Tibial artery (tissue), 4 donors: Measurements from ENCODE around the gene ELFN2.

Experiments
- DNase-seq, 2 donors: peaks; one replicate each; pipeline ENCODE4 v3.0.0-alpha.2; 2019
- H3K27ac ChIP-seq, 2 donors: fragments of 200-600 bp; sonication (generic) in 1 of 2; 1 replicate in 1 of 2; 2 replicates in 1 of 2; pipeline ENCODE4 v1.5.1; 2018 to 2019; ENCODE audit warnings: mild to moderate bottlenecking in 1 of 2
- H3K27me3 ChIP-seq, 2 donors: fragments of 200-600 bp; sonication (generic) in 1 of 2; one replicate each; pipeline versions ENCODE4 v1.5.1 to v1.6.0; 2016 to 2019
- H3K36me3 ChIP-seq, 3 donors: fragments of 200-600 bp; sonication (generic) in 2 of 3; one replicate each; pipeline ENCODE4 v1.5.1; 2016 to 2019; ENCODE audit warnings: mild to moderate bottlenecking in 2 of 3
- H3K4me1 ChIP-seq, 4 donors: fragments of 200-600 bp; sonication (generic) in 2 of 4; 1 replicate in 3 of 4; 2 replicates in 1 of 4; pipeline ENCODE4 v1.5.1; 2016 to 2019
- H3K4me3 ChIP-seq, 2 donors: fragments of 200-600 bp; sonication (generic) in 1 of 2; 1 replicate in 1 of 2; 2 replicates in 1 of 2; pipeline ENCODE4 v1.5.1; 2018 to 2019; ENCODE audit warnings: mild to moderate bottlenecking in 2 of 2
- H3K9me3 ChIP-seq, 3 donors: fragments of 200-600 bp; sonication (generic) in 1 of 3; one replicate each; pipeline ENCODE4 v1.5.1; 2016 to 2019
- intact Hi-C: fragments of 100-400 bp; cut with DNase I; formaldehyde crosslinking; loops from one replicate; pipeline ENCODE4 v1.15.0; 2023; ENCODE audit warnings: low total_unique reads
- TF ChIP-seq, protein P1 (sequence below), 2 experiments: fragments of 200-600 bp in 1 of 2; fragments of 450-650 bp in 1 of 2; IDR thresholded peaks; one replicate each; pipeline ENCODE4 v1.5.1; 2017 to 2019; ENCODE audit warnings: antibody characterized with exemption in 2 of 2, mild to moderate bottlenecking in 1 of 2, moderate library complexity in 1 of 2

ELFN2 gene, protein sequence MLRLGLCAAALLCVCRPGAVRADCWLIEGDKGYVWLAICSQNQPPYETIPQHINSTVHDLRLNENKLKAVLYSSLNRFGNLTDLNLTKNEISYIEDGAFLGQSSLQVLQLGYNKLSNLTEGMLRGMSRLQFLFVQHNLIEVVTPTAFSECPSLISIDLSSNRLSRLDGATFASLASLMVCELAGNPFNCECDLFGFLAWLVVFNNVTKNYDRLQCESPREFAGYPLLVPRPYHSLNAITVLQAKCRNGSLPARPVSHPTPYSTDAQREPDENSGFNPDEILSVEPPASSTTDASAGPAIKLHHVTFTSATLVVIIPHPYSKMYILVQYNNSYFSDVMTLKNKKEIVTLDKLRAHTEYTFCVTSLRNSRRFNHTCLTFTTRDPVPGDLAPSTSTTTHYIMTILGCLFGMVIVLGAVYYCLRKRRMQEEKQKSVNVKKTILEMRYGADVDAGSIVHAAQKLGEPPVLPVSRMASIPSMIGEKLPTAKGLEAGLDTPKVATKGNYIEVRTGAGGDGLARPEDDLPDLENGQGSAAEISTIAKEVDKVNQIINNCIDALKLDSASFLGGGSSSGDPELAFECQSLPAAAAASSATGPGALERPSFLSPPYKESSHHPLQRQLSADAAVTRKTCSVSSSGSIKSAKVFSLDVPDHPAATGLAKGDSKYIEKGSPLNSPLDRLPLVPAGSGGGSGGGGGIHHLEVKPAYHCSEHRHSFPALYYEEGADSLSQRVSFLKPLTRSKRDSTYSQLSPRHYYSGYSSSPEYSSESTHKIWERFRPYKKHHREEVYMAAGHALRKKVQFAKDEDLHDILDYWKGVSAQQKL

DNA sequence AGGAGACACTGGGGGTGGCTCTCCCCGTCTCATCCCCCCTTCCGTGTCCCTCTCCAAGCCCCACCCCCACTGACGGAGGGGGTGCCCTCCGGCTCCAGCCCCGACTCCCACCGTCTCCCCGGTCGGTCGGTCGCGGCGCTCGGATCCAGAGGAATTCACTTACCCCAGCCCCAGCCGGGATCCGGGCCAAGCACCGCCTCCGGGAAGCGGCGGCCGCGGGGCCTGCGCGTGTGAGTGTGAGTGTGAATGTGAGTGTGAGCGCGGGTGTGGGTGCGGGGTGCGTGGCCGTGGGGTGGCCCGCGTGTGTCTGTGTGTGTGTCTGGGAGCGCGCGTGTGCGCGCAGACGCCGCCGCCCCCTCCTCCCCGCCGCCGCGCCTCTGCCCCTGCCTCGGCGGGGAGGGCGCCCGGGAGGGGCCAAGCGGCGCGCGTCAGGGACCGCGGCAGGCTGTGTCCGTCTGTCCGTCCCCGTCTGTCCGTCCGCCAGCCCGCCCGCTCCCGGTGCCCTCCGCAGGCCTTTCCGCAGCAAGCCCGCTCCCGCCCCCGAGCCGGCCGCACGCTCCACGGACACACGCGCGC lies at the start of gene ELFN2:
Gene ELFN2 (minus strand): TSS at position 345 of the 576 bp plus-strand sequence. CDS start 51,945 bp downstream, outside the sequence.
- intact Hi-C loops: no loop called here
- TF ChIP-seq, protein P1, sequence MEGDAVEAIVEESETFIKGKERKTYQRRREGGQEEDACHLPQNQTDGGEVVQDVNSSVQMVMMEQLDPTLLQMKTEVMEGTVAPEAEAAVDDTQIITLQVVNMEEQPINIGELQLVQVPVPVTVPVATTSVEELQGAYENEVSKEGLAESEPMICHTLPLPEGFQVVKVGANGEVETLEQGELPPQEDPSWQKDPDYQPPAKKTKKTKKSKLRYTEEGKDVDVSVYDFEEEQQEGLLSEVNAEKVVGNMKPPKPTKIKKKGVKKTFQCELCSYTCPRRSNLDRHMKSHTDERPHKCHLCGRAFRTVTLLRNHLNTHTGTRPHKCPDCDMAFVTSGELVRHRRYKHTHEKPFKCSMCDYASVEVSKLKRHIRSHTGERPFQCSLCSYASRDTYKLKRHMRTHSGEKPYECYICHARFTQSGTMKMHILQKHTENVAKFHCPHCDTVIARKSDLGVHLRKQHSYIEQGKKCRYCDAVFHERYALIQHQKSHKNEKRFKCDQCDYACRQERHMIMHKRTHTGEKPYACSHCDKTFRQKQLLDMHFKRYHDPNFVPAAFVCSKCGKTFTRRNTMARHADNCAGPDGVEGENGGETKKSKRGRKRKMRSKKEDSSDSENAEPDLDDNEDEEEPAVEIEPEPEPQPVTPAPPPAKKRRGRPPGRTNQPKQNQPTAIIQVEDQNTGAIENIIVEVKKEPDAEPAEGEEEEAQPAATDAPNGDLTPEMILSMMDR (IDR thresholded peaks at IDR 0.05): no peak
- Histone ChIP-seq H3K27me3 (peaks cover 0 to 95% of the 10 kb centered on the region in 2 donors), H3K27ac (no peak within 1 kb of the TSS), H3K4me1 (peaks cover 0 to 16% (median 15%) of the 10 kb centered on the region in 4 donors), H3K36me3 (no peaks in the 10 kb centered on the region), H3K4me3 (peak within 1 kb of the TSS; percentile 19 to 47), H3K9me3 (no peaks in the 10 kb centered on the region)
- no peak for DNase-seq

DNA sequence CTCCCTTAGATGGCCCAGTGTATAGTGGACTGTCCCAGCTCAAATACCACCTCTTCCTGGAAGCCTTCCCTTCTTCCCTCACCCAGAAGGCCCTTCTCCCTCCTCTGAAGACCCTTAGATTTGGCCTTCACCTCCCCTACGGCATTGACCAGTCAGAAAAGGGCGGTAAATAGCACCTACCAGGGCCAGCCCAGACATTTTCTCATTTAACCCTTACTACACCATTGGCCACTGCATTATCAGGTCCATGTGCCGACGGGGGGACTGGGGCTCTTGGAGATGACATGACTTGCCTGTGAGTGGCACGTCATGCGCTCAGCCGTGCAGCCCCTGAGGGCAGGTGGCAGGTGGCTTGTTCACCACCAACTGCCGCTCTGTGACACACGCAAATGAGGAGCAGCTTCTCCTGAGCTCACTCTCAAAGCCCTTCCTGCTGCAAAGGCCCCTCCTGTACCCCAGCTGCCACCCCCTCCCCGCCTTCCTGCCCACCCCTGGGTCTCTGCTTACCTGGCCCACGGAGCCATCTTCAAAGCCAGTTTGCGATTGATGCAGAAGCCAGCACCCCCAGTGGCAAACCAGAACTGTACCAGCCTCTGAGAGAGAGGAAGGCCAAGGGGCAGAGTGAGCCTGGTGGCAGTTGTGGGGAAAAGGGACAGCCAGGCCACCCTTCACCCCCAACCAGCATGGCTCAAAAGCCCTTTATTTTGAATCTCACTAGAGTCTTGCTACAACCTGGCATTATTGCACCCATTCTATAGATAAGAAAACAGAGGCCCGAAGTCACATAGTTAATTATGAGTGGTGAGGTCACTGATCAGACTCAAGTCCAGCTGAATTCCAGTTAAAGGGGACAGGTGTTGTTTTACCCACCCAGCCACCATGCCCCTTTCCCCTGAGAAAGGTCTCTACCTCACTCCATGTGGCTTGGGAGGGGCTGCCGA lies 49.4 kb upstream of the ELFN2 start:
- H3K27ac ChIP-seq: no peak overlapping the region
- intact Hi-C loops: no loop called here
- H3K4me3 ChIP-seq: no peak overlapping the region
- H3K36me3 ChIP-seq: no peaks in the 10 kb centered on the region
- peaks cover 0 to 80% of the 10 kb centered on the region in 2 donors for H3K27me3 ChIP-seq
- no peaks in the 10 kb centered on the region for H3K4me1 ChIP-seq
- TF ChIP-seq, protein P1 (IDR thresholded peaks at IDR 0.05): no peak
- DNase-seq: no peak
- no peaks in the 10 kb centered on the region for H3K9me3 ChIP-seq

DNA sequence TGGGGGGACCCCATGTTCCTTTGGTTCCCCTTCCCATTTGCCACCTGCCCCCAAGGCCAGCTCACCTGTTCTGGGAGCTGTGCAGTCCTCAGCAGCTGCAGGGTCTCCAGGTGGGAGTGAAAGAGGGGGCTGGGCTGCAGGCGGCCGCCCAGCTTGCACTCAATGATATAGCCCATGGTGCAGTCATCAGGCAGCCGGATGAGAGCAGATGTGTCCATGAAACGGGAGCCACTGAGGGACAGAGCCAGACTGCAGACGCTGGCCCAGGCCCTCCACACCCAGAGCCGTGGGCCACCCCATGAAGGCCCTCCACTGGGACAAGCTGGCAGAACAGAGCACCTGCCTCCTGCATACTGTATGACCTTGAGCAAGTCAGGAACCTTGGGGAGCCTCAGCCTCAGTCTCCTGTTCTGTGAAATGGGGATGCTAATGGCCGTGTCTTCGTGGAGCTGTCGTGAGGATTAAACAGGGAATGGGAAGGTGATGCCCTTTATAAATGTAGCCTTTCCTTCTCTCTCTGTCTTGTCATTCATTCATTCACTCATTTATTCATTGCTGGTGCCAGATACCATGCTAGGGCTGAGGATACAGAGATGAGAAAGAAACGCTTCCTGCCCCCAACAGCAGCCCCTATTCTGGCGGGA lies 47.3 kb upstream of the ELFN2 start:
- intact Hi-C loops: no loop called here
- no peaks in the 10 kb centered on the region for H3K36me3 ChIP-seq
- no peak for DNase-seq
- H3K4me3 ChIP-seq: no peak overlapping the region
- H3K4me1 ChIP-seq: no peaks in the 10 kb centered on the region
- H3K9me3 ChIP-seq: no peaks in the 10 kb centered on the region
- TF ChIP-seq, protein P1 (IDR thresholded peaks at IDR 0.05): no peak
- H3K27ac ChIP-seq: no peak overlapping the region
- H3K27me3 ChIP-seq: peaks cover 0 to 69% of the 10 kb centered on the region in 2 donors

DNA sequence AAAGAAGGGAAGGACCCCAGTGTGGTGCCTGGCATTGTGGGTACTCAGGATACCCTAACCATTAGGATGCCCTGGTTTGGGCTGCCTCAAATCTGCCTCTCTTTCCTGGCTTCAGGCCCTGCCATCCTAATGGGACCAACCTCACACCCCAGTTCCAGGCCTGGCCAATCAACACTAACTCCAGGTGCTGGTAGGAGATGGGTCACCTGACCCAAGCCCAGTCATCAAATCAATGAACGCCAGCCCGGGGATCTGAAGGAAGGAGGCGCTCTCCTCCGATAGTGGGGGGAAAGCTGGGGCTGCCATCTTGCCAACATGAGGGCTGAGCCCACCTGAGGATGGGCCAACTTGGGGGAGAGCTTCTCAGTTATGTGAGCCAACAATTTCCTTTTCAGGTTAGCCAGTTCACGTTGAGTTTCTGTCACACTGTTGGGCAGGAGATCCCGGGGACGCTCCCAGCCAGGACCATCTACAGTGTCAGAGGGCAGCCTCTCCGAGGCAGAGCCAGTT lies 46.2 kb upstream of the ELFN2 start:
- no peak overlapping the region for H3K4me3 ChIP-seq
- TF ChIP-seq, protein P1 (IDR thresholded peaks at IDR 0.05): no peak
- no peaks in the 10 kb centered on the region for H3K9me3 ChIP-seq
- H3K27me3 ChIP-seq: peaks cover 0 to 69% of the 10 kb centered on the region in 2 donors
- no peak overlapping the region for H3K27ac ChIP-seq
- intact Hi-C loops: no loop called here
- no peaks in the 10 kb centered on the region for H3K36me3 ChIP-seq
- no peak for DNase-seq
- H3K4me1 ChIP-seq: no peaks in the 10 kb centered on the region
